Peyer's patch (tissue), 4 donors: ENCODE results near the gene LTF.

Experiments
- POLR2A ChIP-seq, 2 donors: fragments of 450-650 bp; IDR thresholded peaks; one replicate each; pipeline ENCODE4 v1.5.1; 2017; ENCODE audit warnings: antibody characterized with exemption in 2 of 2, mild to moderate bottlenecking in 2 of 2, moderate library complexity in 2 of 2
- TF ChIP-seq, protein P1 (sequence below), 6 experiments: fragments of 450-650 bp in 4 of 6; fragments of 200-600 bp in 2 of 6; sonication (generic) in 1 of 6; IDR thresholded peaks; one replicate each; pipeline ENCODE4 v1.5.1; 2017 to 2019; ENCODE audit warnings: antibody characterized with exemption in 6 of 6, mild to moderate bottlenecking in 3 of 6, moderate library complexity in 1 of 6

DNA sequence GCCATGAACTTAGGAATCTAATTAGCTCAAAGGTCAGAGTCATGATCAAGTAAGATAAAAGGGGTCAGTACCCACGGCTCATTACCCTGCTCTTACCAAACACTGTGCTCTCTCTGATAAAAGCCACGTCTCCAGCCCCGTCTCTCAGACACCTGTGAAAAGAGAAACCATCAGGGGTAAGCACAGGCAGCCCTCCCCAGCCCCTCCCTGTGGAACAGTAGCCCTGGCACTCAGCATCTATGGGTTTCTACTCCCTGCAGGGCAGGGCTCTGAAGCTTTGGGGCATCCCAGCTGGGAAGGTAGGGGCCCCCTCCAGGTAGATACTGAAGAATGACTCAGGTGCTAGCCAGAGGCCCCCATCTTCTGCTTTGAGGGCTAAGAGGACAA lies 10.5 kb downstream of the LTF start:
- no peak for TF ChIP-seq POLR2A (IDR thresholded peaks at IDR 0.05)
- TF ChIP-seq, protein P1, sequence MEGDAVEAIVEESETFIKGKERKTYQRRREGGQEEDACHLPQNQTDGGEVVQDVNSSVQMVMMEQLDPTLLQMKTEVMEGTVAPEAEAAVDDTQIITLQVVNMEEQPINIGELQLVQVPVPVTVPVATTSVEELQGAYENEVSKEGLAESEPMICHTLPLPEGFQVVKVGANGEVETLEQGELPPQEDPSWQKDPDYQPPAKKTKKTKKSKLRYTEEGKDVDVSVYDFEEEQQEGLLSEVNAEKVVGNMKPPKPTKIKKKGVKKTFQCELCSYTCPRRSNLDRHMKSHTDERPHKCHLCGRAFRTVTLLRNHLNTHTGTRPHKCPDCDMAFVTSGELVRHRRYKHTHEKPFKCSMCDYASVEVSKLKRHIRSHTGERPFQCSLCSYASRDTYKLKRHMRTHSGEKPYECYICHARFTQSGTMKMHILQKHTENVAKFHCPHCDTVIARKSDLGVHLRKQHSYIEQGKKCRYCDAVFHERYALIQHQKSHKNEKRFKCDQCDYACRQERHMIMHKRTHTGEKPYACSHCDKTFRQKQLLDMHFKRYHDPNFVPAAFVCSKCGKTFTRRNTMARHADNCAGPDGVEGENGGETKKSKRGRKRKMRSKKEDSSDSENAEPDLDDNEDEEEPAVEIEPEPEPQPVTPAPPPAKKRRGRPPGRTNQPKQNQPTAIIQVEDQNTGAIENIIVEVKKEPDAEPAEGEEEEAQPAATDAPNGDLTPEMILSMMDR (IDR thresholded peaks at IDR 0.05): no peak
